PC-3 (cell line): ENCODE data around the gene CSNK1G1. TPM values are rescaled to one million over a fixed set of nuclear protein-coding genes. Genes with fewer than 3 reads are reported as not detected.

Experiments
- ATAC-seq: fragments of 200-7000 bp; cut with Tn5 transposase; 2 replicates; pipeline ENCODE4 v1.9.1; 2020; ENCODE audit warnings: mild to moderate bottlenecking, moderate library complexity
- BruUV-seq: library from RNA; stranded (reverse); fragments of 400-500 nt; replicated peaks from 2 replicates; lab custom pipeline; 2021; lab: Mats Ljungman, UMichigan
- CTCF ChIA-PET: fragments of 300-600 bp; sonication (Branson Sonifier 250); formaldehyde crosslinking; loops from one replicate; lab custom pipeline; 2022; ENCODE audit warnings: antibody characterized with exemption; lab: Charles Lee
- POLR2A ChIA-PET: fragments of 300-600 bp; sonication (Branson Sonifier 250); formaldehyde crosslinking; loops from one replicate; lab custom pipeline; 2022; ENCODE audit warnings: antibody characterized with exemption; ENCODE audit not compliant: unreplicated experiment; lab: Charles Lee
- DNase-seq: peaks from one replicate; pipeline ENCODE4 v3.0.0-alpha.2; 2015
- H2AFZ ChIP-seq: fragments of 300-600 bp; sonication (generic); 2 replicates; pipeline ENCODE4 v1.6.0; 2016; ENCODE audit warnings: antibody characterized with exemption, low read length
- H3F3A ChIP-seq: fragments of 300-600 bp; sonication (generic); one replicate; pipeline ENCODE4 v1.6.0; 2017; ENCODE audit warnings: antibody characterized with exemption, low read length, control low read depth, mild to moderate bottlenecking; ENCODE audit not compliant: unreplicated experiment
- H3K27ac ChIP-seq: fragments of 300-600 bp; sonication (generic); 2 replicates; pipeline ENCODE4 v1.5.1; 2016; ENCODE audit warnings: mild to moderate bottlenecking, low read length
- H3K27me3 ChIP-seq: fragments of 300-600 bp; sonication (generic); 2 replicates; pipeline ENCODE4 v1.6.1; 2016; ENCODE audit warnings: low read length, mixed read lengths
- H3K36me3 ChIP-seq: fragments of 300-600 bp; sonication (generic); 2 replicates; pipeline ENCODE4 v1.6.1; 2016; ENCODE audit warnings: low read depth, mixed run types, low read length, mixed read lengths
- H3K4me1 ChIP-seq: fragments of 300-600 bp; sonication (generic); 2 replicates; pipeline ENCODE4 v1.5.1; 2016; ENCODE audit warnings: low read length; ENCODE audit not compliant: insufficient read depth
- H3K4me2 ChIP-seq: fragments of 300-600 bp; sonication (generic); 2 replicates; pipeline ENCODE4 v1.6.0; 2016; ENCODE audit warnings: low read length
- H3K4me3 ChIP-seq: fragments of 300-600 bp; sonication (generic); 2 replicates; pipeline ENCODE4 v1.5.1; 2016; ENCODE audit warnings: mild to moderate bottlenecking, low read length, mixed read lengths
- H3K79me2 ChIP-seq: fragments of 300-600 bp; sonication (generic); 2 replicates; pipeline ENCODE4 v1.6.1; 2017; ENCODE audit warnings: low read length, mixed read lengths
- H3K9ac ChIP-seq: fragments of 300-600 bp; sonication (generic); 2 replicates; pipeline ENCODE4 v1.6.0; 2016; ENCODE audit warnings: mild to moderate bottlenecking, low read length
- H3K9me2 ChIP-seq: fragments of 300-600 bp; sonication (generic); replicated peaks from 2 replicates; pipeline ENCODE4 v1.6.1; 2016; ENCODE audit warnings: mixed run types, low read length, mixed read lengths
- H3K9me3 ChIP-seq: fragments of 300-600 bp; sonication (generic); 2 replicates; pipeline ENCODE4 v1.6.1; 2016; ENCODE audit warnings: low read length, mixed read lengths
- H4K20me1 ChIP-seq: fragments of 300-600 bp; sonication (generic); 2 replicates; pipeline ENCODE4 v1.6.1; 2016; ENCODE audit warnings: low read length, mixed read lengths
- CTCF ChIP-seq: fragments of 300-600 bp; sonication (generic); conservative IDR thresholded peaks from 2 replicates; pipeline ENCODE4 v1.5.1; 2017; ENCODE audit warnings: antibody characterized with exemption, low read depth, mild to moderate bottlenecking, low read length
- EZH2 ChIP-seq: fragments of 300-600 bp; sonication (generic); IDR thresholded peaks from one replicate; pipeline ENCODE4 v1.6.1; 2017; ENCODE audit warnings: antibody characterized with exemption, mild to moderate bottlenecking, low read length; ENCODE audit not compliant: unreplicated experiment
- EZH2phosphoT487 ChIP-seq: fragments of 300-600 bp; sonication (generic); IDR thresholded peaks from 2 replicates; pipeline ENCODE4 v1.6.1; 2018; ENCODE audit warnings: mild to moderate bottlenecking, antibody characterized with exemption, low read length, borderline replicate concordance
- intact Hi-C: fragments of 100-400 bp; cut with micrococcal nuclease; formaldehyde crosslinking; loops from 2 replicates; pipeline ENCODE4 v1.9.0; 2023
- total RNA-seq: library from RNA; depleted of rRNA; stranded (reverse); fragments of >200 nt; gene quantifications from 2 replicates; pipeline ENCODE4 v1.2.3, GENCODE V29; 2014

Gene CSNK1G1
- total RNA-seq, 1 experiment from 2014 or later: 9.8 TPM

- intact Hi-C loops: no loop called here
- Histone ChIP-seq H3K79me2 (peaks cover 25% of the 10 kb centered on the region), H3K27ac (no peak overlapping the region), H4K20me1 (no peaks in the 10 kb centered on the region), H2AFZ (no peak overlapping the region), H3K9me3 (no peaks in the 10 kb centered on the region), H3K27me3 (no peaks in the 10 kb centered on the region), H3F3A (no peaks in the 10 kb centered on the region), H3K4me1 (peaks cover 5% of the 10 kb centered on the region; the same call in 1 of the 2 replicates), H3K9ac (no peak overlapping the region), H3K4me3 (peak overlapping the region; percentile 91; the same call in 1 of the 2 replicates), H3K4me2 (peak overlapping the region; percentile 82), H3K36me3 (no peaks in the 10 kb centered on the region), H3K9me2 (no peaks in the 10 kb centered on the region)
- DNase-seq (no peak), ATAC-seq (no peak)
- BruUV-seq: no TSS peak
- POLR2A ChIA-PET: interaction anchor here (0.6 kb wide), 1 partner anchor 115 kb away, joined by 4 read pairs; no protein-coding TSS in a partner anchor
- no peak for TF ChIP-seq EZH2
- TF ChIP-seq CTCF: no peak
- no peak for TF ChIP-seq EZH2phosphoT487
- CTCF ChIA-PET: no interaction called here
Observed at GRCh38 chr15:64389036-64389435, 33.1 kb upstream of the CSNK1G1 start.

- Histone ChIP-seq H3K4me2 (peak within 1 kb of the TSS; percentile 85), H3K4me3 (peak within 1 kb of the TSS; percentile 91), H4K20me1 (no peaks in the 10 kb centered on the region), H3K36me3 (no peaks in the 10 kb centered on the region), H3F3A (no peaks in the 10 kb centered on the region), H3K9me2 (no peaks in the 10 kb centered on the region), H2AFZ (peak within 1 kb of the TSS; percentile 96), H3K27me3 (no peaks in the 10 kb centered on the region), H3K9me3 (no peaks in the 10 kb centered on the region), H3K79me2 (peaks cover 25% of the 10 kb centered on the region), H3K4me1 (peaks cover 5% of the 10 kb centered on the region; the same call in 1 of the 2 replicates), H3K9ac (peak within 1 kb of the TSS; percentile 88), H3K27ac (peak within 1 kb of the TSS; percentile 43; the same call in 1 of the 2 replicates)
- DNase-seq (peak; percentile 90), ATAC-seq (peak; percentile 100)
- ChIA-PET CTCF (interaction anchor here (0.7 kb wide), 1 partner anchor 31 kb away, joined by 3 read pairs; the partner anchor contains the start of gene CSNK1G1), POLR2A (interaction anchor here (0.6 kb wide), 2 partner anchors 27 to 227 kb away, joined by 7 to 13 read pairs; no protein-coding TSS in a partner anchor)
- TF ChIP-seq EZH2 (no peak), CTCF (no peak), EZH2phosphoT487 (no peak)
- intact Hi-C loops: no loop called here
- no TSS peak for BruUV-seq
Observed at GRCh38 chr15:64387562-64388168, 31.7 kb upstream of the CSNK1G1 start, which contains the start of gene TRIP4. Gene TRIP4, plus strand, starts transcription at chr15:64387836. Its CDS starts 28 bp downstream, at chr15:64387864.

DNA sequence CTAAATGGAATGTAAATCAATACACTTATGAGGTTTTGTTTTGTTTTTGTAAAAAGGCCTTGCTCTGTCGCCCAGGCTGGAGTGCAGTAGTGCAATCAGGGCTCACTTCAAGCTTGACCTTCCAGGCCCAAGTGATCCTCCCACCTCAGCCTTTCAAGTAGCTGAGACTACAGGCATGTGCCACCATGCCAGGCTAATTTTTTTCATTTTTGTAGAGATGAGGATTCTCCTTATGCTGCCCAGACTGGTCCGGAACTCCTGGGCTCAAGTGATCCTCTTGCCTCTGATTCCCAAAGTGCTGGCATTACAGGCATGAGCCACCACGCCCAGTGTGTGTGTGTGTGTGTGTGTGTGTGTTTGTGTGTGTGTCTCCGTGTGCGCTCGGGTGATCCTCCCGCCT lies 30.3 kb upstream of the CSNK1G1 start:
- no TSS peak for BruUV-seq
- Histone ChIP-seq H3K9me2 (no peaks in the 10 kb centered on the region), H2AFZ (no peak overlapping the region), H3K27me3 (no peaks in the 10 kb centered on the region), H3K9ac (no peak overlapping the region), H3K4me1 (peaks cover 5% of the 10 kb centered on the region; the same call in 1 of the 2 replicates), H3K9me3 (no peaks in the 10 kb centered on the region), H3K79me2 (peaks cover 25% of the 10 kb centered on the region), H3K4me3 (no peak overlapping the region), H3F3A (no peaks in the 10 kb centered on the region), H3K36me3 (no peaks in the 10 kb centered on the region), H3K27ac (no peak overlapping the region), H3K4me2 (no peak overlapping the region), H4K20me1 (no peaks in the 10 kb centered on the region)
- ATAC-seq (no peak), DNase-seq (no peak)
- no peak for TF ChIP-seq EZH2phosphoT487
- TF ChIP-seq EZH2: no peak
- POLR2A ChIA-PET: no interaction called here
- CTCF ChIA-PET: no interaction called here
- intact Hi-C loops: no loop called here
